WTC11 (cell line): ENCODE data around the gene BEST4.

Source experiments
- FOXP1 ChIP-seq: sonication (generic); formaldehyde crosslinking; IDR thresholded peaks from 2 replicates; pipeline ENCODE4 v1.8.0; 2022; ENCODE audit warnings: missing genetic modification reagents, mild to moderate bottlenecking, moderate library complexity, borderline replicate concordance
- TF ChIP-seq, protein P1 (sequence below): sonication (generic); formaldehyde crosslinking; IDR thresholded peaks from 2 replicates; pipeline ENCODE4 v1.8.1; 2022; ENCODE audit warnings: missing genetic modification reagents, borderline replicate concordance
- TF ChIP-seq, protein P2 (sequence below): fragments of 200-600 bp; IDR thresholded peaks from 2 replicates; pipeline ENCODE4 v1.8.0; 2022; ENCODE audit warnings: antibody characterized with exemption

DNA sequence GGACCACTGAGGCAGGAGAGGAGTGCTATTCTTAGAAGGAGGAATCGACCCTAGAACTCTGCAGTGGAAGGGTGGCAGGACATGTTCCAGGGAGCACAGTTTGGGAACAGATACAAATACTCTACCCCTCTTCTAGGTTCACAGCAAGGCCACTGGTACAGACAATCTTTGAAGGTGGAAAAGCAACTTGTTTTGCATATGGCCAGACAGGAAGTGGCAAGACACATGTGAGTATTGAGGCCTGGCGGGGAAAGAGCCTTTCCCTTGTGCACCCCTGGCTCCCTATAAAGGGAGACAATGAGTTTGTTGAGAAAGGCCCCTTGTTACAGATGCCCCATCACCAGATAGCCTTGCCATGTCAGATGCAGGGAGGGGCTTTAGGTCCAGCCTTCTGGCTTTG is 30.6 kb downstream of the BEST4 start:
- TF ChIP-seq, protein P1, sequence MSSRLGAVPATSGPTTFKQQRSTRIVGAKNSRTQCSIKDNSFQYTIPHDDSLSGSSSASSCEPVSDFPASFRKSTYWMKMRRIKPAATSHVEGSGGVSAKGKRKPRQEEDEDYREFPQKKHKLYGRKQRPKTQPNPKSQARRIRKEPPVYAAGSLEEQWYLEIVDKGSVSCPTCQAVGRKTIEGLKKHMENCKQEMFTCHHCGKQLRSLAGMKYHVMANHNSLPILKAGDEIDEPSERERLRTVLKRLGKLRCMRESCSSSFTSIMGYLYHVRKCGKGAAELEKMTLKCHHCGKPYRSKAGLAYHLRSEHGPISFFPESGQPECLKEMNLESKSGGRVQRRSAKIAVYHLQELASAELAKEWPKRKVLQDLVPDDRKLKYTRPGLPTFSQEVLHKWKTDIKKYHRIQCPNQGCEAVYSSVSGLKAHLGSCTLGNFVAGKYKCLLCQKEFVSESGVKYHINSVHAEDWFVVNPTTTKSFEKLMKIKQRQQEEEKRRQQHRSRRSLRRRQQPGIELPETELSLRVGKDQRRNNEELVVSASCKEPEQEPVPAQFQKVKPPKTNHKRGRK = no peak
- TF ChIP-seq, protein P2, sequence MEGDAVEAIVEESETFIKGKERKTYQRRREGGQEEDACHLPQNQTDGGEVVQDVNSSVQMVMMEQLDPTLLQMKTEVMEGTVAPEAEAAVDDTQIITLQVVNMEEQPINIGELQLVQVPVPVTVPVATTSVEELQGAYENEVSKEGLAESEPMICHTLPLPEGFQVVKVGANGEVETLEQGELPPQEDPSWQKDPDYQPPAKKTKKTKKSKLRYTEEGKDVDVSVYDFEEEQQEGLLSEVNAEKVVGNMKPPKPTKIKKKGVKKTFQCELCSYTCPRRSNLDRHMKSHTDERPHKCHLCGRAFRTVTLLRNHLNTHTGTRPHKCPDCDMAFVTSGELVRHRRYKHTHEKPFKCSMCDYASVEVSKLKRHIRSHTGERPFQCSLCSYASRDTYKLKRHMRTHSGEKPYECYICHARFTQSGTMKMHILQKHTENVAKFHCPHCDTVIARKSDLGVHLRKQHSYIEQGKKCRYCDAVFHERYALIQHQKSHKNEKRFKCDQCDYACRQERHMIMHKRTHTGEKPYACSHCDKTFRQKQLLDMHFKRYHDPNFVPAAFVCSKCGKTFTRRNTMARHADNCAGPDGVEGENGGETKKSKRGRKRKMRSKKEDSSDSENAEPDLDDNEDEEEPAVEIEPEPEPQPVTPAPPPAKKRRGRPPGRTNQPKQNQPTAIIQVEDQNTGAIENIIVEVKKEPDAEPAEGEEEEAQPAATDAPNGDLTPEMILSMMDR = no peak
- no peak for TF ChIP-seq FOXP1 (CRISPR knock-in tag)
